HEK293T (cell line): ENCODE data around the gene RAB40B.

Source experiments
- ARNT ChIP-seq: fragments of 450-650 bp; IDR thresholded peaks from 2 replicates; pipeline ENCODE4 v1.6.1; 2017; ENCODE audit warnings: mild to moderate bottlenecking
- BHLHE40 ChIP-seq: fragments of 450-650 bp; IDR thresholded peaks from 2 replicates; pipeline ENCODE4 v1.6.1; 2016; ENCODE audit warnings: mild to moderate bottlenecking, moderate library complexity, borderline replicate concordance
- ELF4 ChIP-seq: fragments of 450-650 bp; IDR thresholded peaks from 2 replicates; pipeline ENCODE4 v1.6.1; 2017; ENCODE audit warnings: antibody characterized with exemption
- FOXA1 ChIP-seq: fragments of 450-650 bp; IDR thresholded peaks from 2 replicates; pipeline ENCODE4 v1.6.1; 2016; ENCODE audit warnings: mild to moderate bottlenecking
- FOXK2 ChIP-seq: fragments of 450-650 bp; IDR thresholded peaks from 2 replicates; pipeline ENCODE4 v1.6.1; 2016; ENCODE audit warnings: mild to moderate bottlenecking
- FOXM1 ChIP-seq: fragments of 450-650 bp; IDR thresholded peaks from 2 replicates; pipeline ENCODE4 v1.6.1; 2017; ENCODE audit warnings: mild to moderate bottlenecking, borderline replicate concordance
- HDGF ChIP-seq: fragments of 450-650 bp; IDR thresholded peaks from 2 replicates; pipeline ENCODE4 v1.6.1; 2017; ENCODE audit warnings: antibody characterized with exemption, borderline replicate concordance
- L3MBTL2 ChIP-seq: fragments of 450-650 bp; conservative IDR thresholded peaks from 2 replicates; pipeline ENCODE4 v1.6.1; 2016; ENCODE audit warnings: mild to moderate bottlenecking
- LEF1 ChIP-seq: fragments of 450-650 bp; IDR thresholded peaks from 2 replicates; pipeline ENCODE4 v1.6.1; 2017; ENCODE audit warnings: mild to moderate bottlenecking, borderline replicate concordance
- PKNOX1 ChIP-seq: fragments of 450-650 bp; IDR thresholded peaks from 2 replicates; pipeline ENCODE4 v1.6.1; 2016
- SP1 ChIP-seq: fragments of 450-650 bp; IDR thresholded peaks from 2 replicates; pipeline ENCODE4 v1.6.1; 2017
- SUZ12 ChIP-seq: fragments of 450-650 bp; IDR thresholded peaks from 2 replicates; pipeline ENCODE4 v1.6.1; 2016; ENCODE audit warnings: mild to moderate bottlenecking
- TARDBP ChIP-seq: fragments of 450-650 bp; IDR thresholded peaks from 2 replicates; pipeline ENCODE4 v1.6.1; 2016
- ZNF384 ChIP-seq: fragments of 450-650 bp; IDR thresholded peaks from 2 replicates; pipeline ENCODE4 v1.6.1; 2016

GRCh38 chr17:82644148-82644547 is 54.4 kb downstream of the RAB40B start:
- TF ChIP-seq BHLHE40, result no peak
- no peak for TF ChIP-seq PKNOX1
- no peak for TF ChIP-seq ELF4
- TF ChIP-seq TARDBP, result no peak
- no peak for TF ChIP-seq SP1
- TF ChIP-seq FOXA1, result no peak
- no peak for TF ChIP-seq ZNF384
- TF ChIP-seq SUZ12, result no peak
- no peak for TF ChIP-seq LEF1
- TF ChIP-seq L3MBTL2, result no peak
- TF ChIP-seq FOXM1, result no peak
- no peak for TF ChIP-seq HDGF
- TF ChIP-seq ARNT, result no peak
- TF ChIP-seq FOXK2, result no peak
